Memory B cell (primary cell): ENCODE data around the gene LILRA1.
"Not testable (repeated sequence)": the region's sequence is repeated elsewhere in the genome, so short reads cannot be mapped to it uniquely, and the experiment has no call there.

Source experiments
- ATAC-seq: fragments of 150-1000 bp; cut with Tn5 transposase; 2 replicates; pipeline ENCODE4 v1.10.0; 2021; ENCODE audit warnings: low read depth, mild to moderate bottlenecking, moderate library complexity
- DNase-seq, 2 donors: peaks; one replicate each; pipeline ENCODE4 v3.0.0; 2022; ENCODE audit warnings: low spot score in 2 of 2
- H3K27ac Mint-ChIP-seq: one replicate; pipeline ENCODE4 v1.8.0; 2022; ENCODE audit warnings: mild to moderate bottlenecking, moderate library complexity, mixed read lengths
- H3K27me3 Mint-ChIP-seq: one replicate; pipeline ENCODE4 v1.8.0; 2022; ENCODE audit warnings: mixed read lengths
- H3K36me3 Mint-ChIP-seq: one replicate; pipeline ENCODE4 v1.8.0; 2022; ENCODE audit warnings: mild to moderate bottlenecking, mixed read lengths
- H3K4me1 Mint-ChIP-seq: one replicate; pipeline ENCODE4 v1.8.0; 2022; ENCODE audit warnings: mixed read lengths
- H3K4me3 Mint-ChIP-seq: one replicate; pipeline ENCODE4 v1.8.0; 2022; ENCODE audit warnings: mild to moderate bottlenecking, moderate library complexity, mixed read lengths
- H3K9me3 Mint-ChIP-seq: one replicate; pipeline ENCODE4 v1.8.0; 2022; ENCODE audit warnings: mixed read lengths

Gene LILRA1

GRCh38 chr19:54624234-54624633, 30.8 kb downstream of the LILRA1 start:
- Mint-ChIP-seq H3K36me3 (peaks cover 17% of the 10 kb centered on the region), H3K27ac (peak overlapping the region; percentile 93), H3K4me3 (peak overlapping the region; percentile 88), H3K4me1 (peaks cover 61% of the 10 kb centered on the region)
- not testable (repeated sequence) for H3K9me3 Mint-ChIP-seq, H3K27me3 Mint-ChIP-seq, DNase-seq
- ATAC-seq = peak; percentile 66

GRCh38 chr19:54624934-54625730, 31.7 kb downstream of the LILRA1 start:
- H3K9me3 Mint-ChIP-seq, DNase-seq, H3K27me3 Mint-ChIP-seq: not testable (repeated sequence)
- peaks cover 63% of the 10 kb centered on the region for H3K4me1 Mint-ChIP-seq
- peak; percentile 81 for ATAC-seq
- peak overlapping the region; percentile 93 for H3K27ac Mint-ChIP-seq
- H3K36me3 Mint-ChIP-seq = peaks cover 21% of the 10 kb centered on the region
- peak overlapping the region; percentile 88 for H3K4me3 Mint-ChIP-seq

- Mint-ChIP-seq H3K4me3 (no peak overlapping the region), H3K27ac (peak overlapping the region; percentile 93), H3K27me3 (no peaks in the 10 kb centered on the region), H3K9me3 (peaks cover 1% of the 10 kb centered on the region), H3K36me3 (peaks cover 22% of the 10 kb centered on the region), H3K4me1 (peaks cover 64% of the 10 kb centered on the region)
- DNase-seq (no peak), ATAC-seq (no peak)
These were observed 33.3 kb downstream of the LILRA1 start for GRCh38 chr19:54626757-54627156.

GRCh38 chr19:54627912-54628311, 34.5 kb downstream of the LILRA1 start:
- not testable (repeated sequence) for H3K9me3 Mint-ChIP-seq, ATAC-seq, DNase-seq, H3K27me3 Mint-ChIP-seq, H3K4me3 Mint-ChIP-seq
- Mint-ChIP-seq H3K27ac (peak overlapping the region; percentile 69), H3K36me3 (peaks cover 25% of the 10 kb centered on the region), H3K4me1 (peaks cover 56% of the 10 kb centered on the region)

GRCh38 chr19:54630262-54630661, 36.8 kb downstream of the LILRA1 start, which contains the start of gene LILRB1:
Gene LILRB1, plus strand, starts transcription at chr19:54630484. Its CDS starts 590 bp downstream, at chr19:54631074.
- H3K27me3 Mint-ChIP-seq, DNase-seq, H3K9me3 Mint-ChIP-seq: not testable (repeated sequence)
- Mint-ChIP-seq H3K27ac (peak within 1 kb of the TSS; percentile 87), H3K36me3 (peaks cover 25% of the 10 kb centered on the region), H3K4me1 (peaks cover 39% of the 10 kb centered on the region), H3K4me3 (peak within 1 kb of the TSS; percentile 76)
- ATAC-seq = peak; percentile 84

GRCh38 chr19:54630782-54631181, 37.4 kb downstream of the LILRA1 start:
- H3K27me3 Mint-ChIP-seq = no peaks in the 10 kb centered on the region
- H3K9me3 Mint-ChIP-seq = peaks cover 1% of the 10 kb centered on the region
- DNase-seq = no peak
- H3K4me3 Mint-ChIP-seq = peak overlapping the region; percentile 76
- peaks cover 25% of the 10 kb centered on the region for H3K36me3 Mint-ChIP-seq
- ATAC-seq = no peak
- H3K4me1 Mint-ChIP-seq = peaks cover 34% of the 10 kb centered on the region
- H3K27ac Mint-ChIP-seq = peak overlapping the region; percentile 87

- not testable (repeated sequence) for H3K4me3 Mint-ChIP-seq, H3K27ac Mint-ChIP-seq, DNase-seq, H3K9me3 Mint-ChIP-seq, ATAC-seq, H3K27me3 Mint-ChIP-seq
- Mint-ChIP-seq H3K4me1 (peaks cover 28% of the 10 kb centered on the region), H3K36me3 (peaks cover 22% of the 10 kb centered on the region)
These were observed 38.3 kb downstream of the LILRA1 start for GRCh38 chr19:54631489-54632337.

- Mint-ChIP-seq H3K4me1 (peaks cover 26% of the 10 kb centered on the region), H3K36me3 (peaks cover 22% of the 10 kb centered on the region), H3K27ac (peak overlapping the region; percentile 53)
- not testable (repeated sequence) for ATAC-seq, H3K9me3 Mint-ChIP-seq, H3K4me3 Mint-ChIP-seq, H3K27me3 Mint-ChIP-seq, DNase-seq
These were observed 39.1 kb downstream of the LILRA1 start for GRCh38 chr19:54632517-54632916.

GRCh38 chr19:54633401-54633800, 40.0 kb downstream of the LILRA1 start:
- peaks cover 20% of the 10 kb centered on the region for H3K4me1 Mint-ChIP-seq
- DNase-seq = no peak
- H3K27me3 Mint-ChIP-seq = no peaks in the 10 kb centered on the region
- peaks cover 1% of the 10 kb centered on the region for H3K9me3 Mint-ChIP-seq
- no peak overlapping the region for H3K4me3 Mint-ChIP-seq
- no peak for ATAC-seq
- peak overlapping the region; percentile 53 for H3K27ac Mint-ChIP-seq
- H3K36me3 Mint-ChIP-seq = peaks cover 20% of the 10 kb centered on the region

- not testable (repeated sequence) for H3K4me1 Mint-ChIP-seq, H3K27me3 Mint-ChIP-seq, H3K4me3 Mint-ChIP-seq, DNase-seq, H3K27ac Mint-ChIP-seq, ATAC-seq, H3K9me3 Mint-ChIP-seq
- peaks cover 12% of the 10 kb centered on the region for H3K36me3 Mint-ChIP-seq
These were observed 42.6 kb downstream of the LILRA1 start for GRCh38 chr19:54636081-54636480.

- ATAC-seq (no peak), DNase-seq (no peak)
- H3K9me3 Mint-ChIP-seq = peaks cover 3% of the 10 kb centered on the region
- no peaks in the 10 kb centered on the region for H3K27me3 Mint-ChIP-seq
- H3K4me3 Mint-ChIP-seq = no peak overlapping the region
- H3K36me3 Mint-ChIP-seq = peaks cover 10% of the 10 kb centered on the region
- peaks cover 4% of the 10 kb centered on the region for H3K4me1 Mint-ChIP-seq
- no peak overlapping the region for H3K27ac Mint-ChIP-seq
These were observed 45.3 kb downstream of the LILRA1 start for GRCh38 chr19:54638683-54639082.

- ATAC-seq, H3K36me3 Mint-ChIP-seq, H3K27ac Mint-ChIP-seq, H3K4me3 Mint-ChIP-seq, H3K4me1 Mint-ChIP-seq, H3K9me3 Mint-ChIP-seq, H3K27me3 Mint-ChIP-seq, DNase-seq: not testable (repeated sequence)
These were observed 49.5 kb downstream of the LILRA1 start for GRCh38 chr19:54642953-54643352.

GRCh38 chr19:54643583-54643982, 50.2 kb downstream of the LILRA1 start:
- H3K36me3 Mint-ChIP-seq, H3K4me1 Mint-ChIP-seq, H3K27me3 Mint-ChIP-seq, H3K9me3 Mint-ChIP-seq, H3K4me3 Mint-ChIP-seq, DNase-seq, H3K27ac Mint-ChIP-seq, ATAC-seq: not testable (repeated sequence)

- Mint-ChIP-seq H3K27me3 (peaks cover 5% of the 10 kb centered on the region), H3K4me1 (peaks cover 4% of the 10 kb centered on the region), H3K36me3 (no peaks in the 10 kb centered on the region), H3K4me3 (no peak overlapping the region), H3K27ac (no peak overlapping the region), H3K9me3 (no peaks in the 10 kb centered on the region)
- ATAC-seq = no peak
- DNase-seq = no peak
These were observed 50.6 kb downstream of the LILRA1 start for GRCh38 chr19:54644056-54644455.
